PFSK-1 (cell line): ENCODE measurements around the gene KCNH8.

Experiments used
- REST ChIP-seq, 2 experiments: IDR thresholded peaks; 2 replicates each; pipeline versions ENCODE4 v1.6.1 to v1.8.0; 2011 to 2012; ENCODE audit warnings: low read depth in 2 of 2, low read length in 2 of 2, control low read depth in 1 of 2, inconsistent platforms in 1 of 2, mild to moderate bottlenecking in 1 of 2, moderate library complexity in 1 of 2; ENCODE audit not compliant: insufficient read depth in 1 of 2
- SIN3A ChIP-seq: IDR thresholded peaks from 2 replicates; pipeline ENCODE4 v1.6.1; 2012; ENCODE audit warnings: mild to moderate bottlenecking, low read length, moderate library complexity, borderline replicate concordance; ENCODE audit not compliant: insufficient read depth

- TF ChIP-seq REST (IDR thresholded peaks at IDR 0.05; ENCODE audit: insufficient read depth in 1 of 2, low read depth in 2 of 2, low read length in 2 of 2) (no peak), SIN3A (no peak)
These were observed 65.4 kb downstream of the KCNH8 start for GRCh38 chr3:19213603-19214220.
